HG03342 (cell line): ENCODE data around the gene PRSS1.
A peak's percentile ranks its signal among the peaks of the same experiment; 100 is the strongest.

Experiments
- ATAC-seq: cut with Tn5 transposase; IDR thresholded peaks from one replicate; pipeline ENCODE4 v1.9.1; 2021; ENCODE audit warnings: mild to moderate bottlenecking, moderate library complexity; ENCODE audit not compliant: unreplicated experiment

Gene PRSS1

GRCh38 chr7:142791502-142791901 lies 42.2 kb downstream of the PRSS1 start:
- no peak for ATAC-seq

GRCh38 chr7:142792129-142792528 lies 42.9 kb downstream of the PRSS1 start:
- ATAC-seq, result no peak

GRCh38 chr7:142792593-142792992 lies 43.3 kb downstream of the PRSS1 start:
- ATAC-seq, result no peak

GRCh38 chr7:142793156-142793555 lies 43.9 kb downstream of the PRSS1 start:
- ATAC-seq, result no peak

- ATAC-seq, result no peak
Observed at GRCh38 chr7:142795339-142795863, 46.1 kb downstream of the PRSS1 start.

GRCh38 chr7:142796001-142796500 lies 46.8 kb downstream of the PRSS1 start:
- ATAC-seq, result no peak

GRCh38 chr7:142796501-142797390 lies 47.5 kb downstream of the PRSS1 start:
- ATAC-seq, result peak; percentile 46

- peak; percentile 36 for ATAC-seq
Observed at GRCh38 chr7:142797391-142798377, 48.4 kb downstream of the PRSS1 start.

GRCh38 chr7:142798451-142799436 lies 49.5 kb downstream of the PRSS1 start:
- ATAC-seq, result no peak

- no peak for ATAC-seq
Observed at GRCh38 chr7:142799437-142799835, 50.2 kb downstream of the PRSS1 start.

- ATAC-seq, result no peak
Observed at GRCh38 chr7:142800088-142800487, 50.8 kb downstream of the PRSS1 start.

GRCh38 chr7:142800699-142801260 lies 51.5 kb downstream of the PRSS1 start:
- no peak for ATAC-seq

- ATAC-seq, result no peak
Observed at GRCh38 chr7:142801601-142802295, 52.5 kb downstream of the PRSS1 start.

GRCh38 chr7:142802301-142802700 lies 53.0 kb downstream of the PRSS1 start:
- no peak for ATAC-seq
